HL-60/S4 treated with retinoic acid at 250 ng/mL for 4 days and 3 days (cell line): Measurements from ENCODE around the gene TMEM98.
"Not testable (repeated sequence)": the region's sequence is repeated elsewhere in the genome, so short reads cannot be mapped to it uniquely, and the experiment has no call there.

Experiments used
- in situ Hi-C: fragments of 300-500 bp; cut with MboI; formaldehyde crosslinking; loops from 2 replicates; pipeline ENCODE4 v1.7.0; 2022; ENCODE audit warnings: low sequenced_read_pairs

The TMEM98 gene

GRCh38 chr17:32914181-32914580 lies 13.8 kb upstream of the TMEM98 start:
- in situ Hi-C loops = no loop called here

GRCh38 chr17:32915245-32915644 lies 12.7 kb upstream of the TMEM98 start:
- in situ Hi-C loops = no loop called here

GRCh38 chr17:32916134-32916533 lies 11.8 kb upstream of the TMEM98 start:
- in situ Hi-C loops = no loop called here

- in situ Hi-C loops = no loop called here
These were observed 10.9 kb upstream of the TMEM98 start for GRCh38 chr17:32917081-32917480.

- in situ Hi-C loops = no loop called here
These were observed 10.1 kb upstream of the TMEM98 start for GRCh38 chr17:32917842-32918241.

DNA sequence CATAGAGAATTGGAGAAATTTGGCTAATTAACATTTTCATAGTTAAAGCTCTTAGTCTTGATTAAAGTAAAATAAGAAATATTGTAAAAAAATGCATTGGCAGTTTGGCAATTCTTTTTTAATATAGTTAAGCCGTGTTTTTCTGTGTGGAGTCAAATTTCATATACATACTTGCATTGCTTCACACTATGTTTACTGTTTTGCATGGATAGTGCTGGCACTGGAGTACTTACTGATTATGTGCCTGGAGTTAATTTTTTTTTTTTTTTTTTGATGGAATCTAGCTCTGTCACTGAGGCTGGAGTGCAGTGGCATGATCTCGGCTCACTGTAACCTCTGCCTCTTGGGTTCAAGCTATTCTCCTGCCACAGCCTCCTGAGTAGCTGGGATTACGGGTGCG lies 8.1 kb upstream of the TMEM98 start:
- in situ Hi-C loops = not testable (repeated sequence)

DNA sequence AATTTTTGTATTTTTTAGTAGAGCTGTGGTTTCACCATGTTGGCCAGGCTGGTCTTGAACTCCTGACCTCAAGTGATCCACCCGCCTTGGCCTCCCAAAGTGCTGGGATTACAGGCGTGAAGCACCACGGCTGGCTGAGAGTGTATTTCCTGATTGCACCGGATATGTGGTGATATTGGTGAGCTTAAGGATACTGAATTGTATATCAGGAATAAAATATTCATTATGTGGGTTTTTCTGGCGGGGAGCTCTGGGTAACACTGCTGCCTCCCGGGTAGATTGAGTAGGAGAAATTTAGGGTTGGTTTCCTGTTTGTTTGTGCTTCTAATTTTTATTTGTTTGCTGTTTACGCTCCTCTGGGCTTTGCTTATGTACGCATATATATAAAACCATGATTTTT lies 7.7 kb upstream of the TMEM98 start:
- in situ Hi-C loops = no loop called here

DNA sequence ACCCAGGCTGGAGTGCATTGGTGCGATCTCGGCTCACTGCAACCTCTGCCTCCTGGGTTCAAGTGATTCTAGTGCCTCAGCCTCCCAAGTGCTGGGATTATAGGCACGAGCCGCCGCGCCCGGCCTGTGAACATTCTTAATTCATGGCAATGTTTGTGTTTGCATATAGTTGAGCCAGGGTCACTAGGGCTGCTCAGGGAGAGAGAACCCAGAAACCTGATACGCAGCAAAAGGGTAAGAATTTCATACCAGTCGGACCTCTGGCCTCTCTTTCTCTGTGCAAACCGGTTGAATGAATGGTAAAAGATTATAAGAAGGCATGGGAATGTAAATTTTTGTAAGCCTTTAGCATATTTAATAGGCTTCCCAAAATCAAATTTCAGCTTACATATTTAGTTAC lies 6.9 kb upstream of the TMEM98 start:
- in situ Hi-C loops = no loop called here

GRCh38 chr17:32923905-32924304 lies 4.0 kb upstream of the TMEM98 start:
- in situ Hi-C loops = not testable (repeated sequence)

DNA sequence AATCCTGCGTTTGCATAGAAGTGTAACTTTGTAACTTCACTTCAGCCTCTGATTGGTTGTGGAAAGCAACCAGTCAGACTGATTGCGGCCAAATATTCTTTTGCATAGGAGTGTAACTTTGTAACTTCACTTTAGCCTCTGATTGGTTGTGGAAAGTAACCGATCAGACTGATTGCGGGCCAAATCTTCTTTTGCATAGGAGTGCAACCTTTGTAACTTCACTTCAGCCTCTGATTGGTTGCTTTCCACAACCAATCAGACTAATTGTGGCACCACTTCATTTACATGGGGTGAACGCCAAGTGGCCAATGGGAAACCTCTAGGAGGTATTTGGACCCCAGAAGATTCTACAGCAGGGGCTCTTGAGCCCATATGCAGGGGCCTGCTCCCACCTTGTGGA lies 1.8 kb upstream of the TMEM98 start:
- in situ Hi-C loops = no loop called here

DNA sequence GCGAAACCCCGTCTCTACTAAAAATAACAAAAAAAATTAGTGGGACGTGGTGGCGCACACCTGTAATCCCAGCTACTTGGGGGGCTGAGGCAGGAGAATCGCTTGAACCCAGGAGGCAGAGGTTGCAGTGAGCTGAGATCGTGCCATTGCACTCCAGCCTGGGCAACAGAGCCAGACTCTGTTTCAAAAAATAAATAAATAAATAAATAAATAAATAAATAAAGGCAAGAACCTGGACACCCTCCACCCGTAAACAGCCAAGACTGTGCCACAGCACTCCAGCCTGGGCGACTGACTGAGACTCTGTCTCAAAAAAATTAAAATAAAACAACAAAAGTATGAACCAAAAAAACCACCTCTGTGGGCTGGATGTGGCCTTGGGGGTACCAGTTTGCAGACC lies 1.2 kb upstream of the TMEM98 start:
- in situ Hi-C loops = not testable (repeated sequence)

GRCh38 chr17:32927201-32927723 lies 691 bp upstream of the TMEM98 start:
- in situ Hi-C loops = no loop called here

DNA sequence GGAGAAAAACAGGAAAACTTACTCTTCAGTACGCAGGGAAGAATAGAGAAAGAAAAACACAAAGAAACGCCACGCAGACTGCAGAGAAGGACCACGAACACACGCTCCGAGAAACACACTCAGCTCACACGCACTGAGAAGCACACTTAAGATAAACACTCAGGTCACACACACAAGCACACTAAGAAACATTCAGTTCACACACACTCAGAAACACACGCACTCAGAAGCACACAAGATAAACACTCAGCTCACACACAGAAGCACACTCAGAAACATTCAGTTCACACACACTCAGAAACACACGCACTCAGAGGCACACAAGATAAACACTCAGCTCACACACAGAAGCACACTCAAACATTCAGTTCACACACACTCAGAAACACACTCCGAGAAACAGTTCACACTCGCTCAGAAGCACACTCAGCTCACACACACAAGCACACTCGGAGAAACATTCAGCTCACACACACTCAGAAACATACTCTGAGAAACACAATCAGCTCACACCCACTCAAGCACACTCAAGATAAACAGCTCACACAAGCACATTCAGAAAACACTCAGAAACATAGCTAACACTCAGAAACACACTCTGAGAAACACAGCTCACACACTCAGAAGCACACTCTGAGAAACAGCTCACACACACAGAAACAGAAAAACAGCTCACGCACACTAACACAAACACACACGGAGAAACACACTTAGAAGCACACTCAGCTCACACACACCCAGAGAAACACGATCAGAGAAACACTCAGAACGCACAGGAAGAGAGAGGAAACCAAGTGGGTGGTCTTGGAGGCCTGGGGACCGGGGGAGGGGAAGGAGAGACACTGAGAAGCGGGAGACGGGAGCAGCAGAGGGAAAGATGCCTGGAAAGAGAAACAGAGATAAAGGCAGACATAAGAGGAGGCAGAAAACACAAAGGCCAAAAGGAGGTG lies 908 bp downstream of the TMEM98 start:
- in situ Hi-C loops = no loop called here

GRCh38 chr17:32929588-32929987 lies 1.6 kb downstream of the TMEM98 start:
- in situ Hi-C loops = no loop called here

DNA sequence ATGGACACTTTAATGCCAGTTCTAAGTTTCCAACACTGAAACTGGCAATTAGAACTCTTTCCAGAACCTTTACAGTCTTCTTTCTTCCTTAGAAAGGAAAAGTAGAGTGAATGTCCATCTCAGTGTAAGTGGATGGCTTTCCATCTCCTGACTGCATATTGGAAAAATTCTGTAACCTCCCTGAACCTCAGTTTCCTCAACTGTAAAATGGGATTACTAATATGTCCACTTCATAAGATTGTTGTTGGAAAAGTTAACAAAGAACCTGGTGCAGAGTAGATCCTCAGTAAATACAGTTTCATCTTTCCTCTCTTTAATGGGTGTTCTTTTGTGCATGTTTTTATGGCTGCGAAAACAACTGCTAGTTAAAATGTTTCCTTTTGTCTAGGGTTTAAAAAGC lies 2.6 kb downstream of the TMEM98 start:
- in situ Hi-C loops = no loop called here

DNA sequence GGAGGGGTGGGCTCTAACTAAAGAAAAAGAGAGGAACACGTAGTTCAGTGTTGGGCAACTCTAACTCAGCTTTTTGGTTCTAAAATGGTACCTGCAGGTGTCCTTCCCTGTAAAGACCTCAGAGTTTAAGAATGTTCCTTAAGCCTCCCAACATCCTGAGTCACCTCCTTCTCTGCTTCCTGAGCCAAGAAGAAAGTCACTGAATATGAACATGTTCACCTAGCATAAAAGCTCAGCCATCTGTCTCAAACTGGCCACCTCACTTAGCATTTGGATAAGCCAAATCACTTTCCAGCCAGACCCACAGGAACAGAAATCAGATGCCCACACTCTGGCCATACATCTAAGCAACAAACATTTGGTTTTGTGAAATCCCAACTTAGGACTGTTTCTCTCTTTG lies 3.7 kb downstream of the TMEM98 start:
- in situ Hi-C loops = no loop called here

- in situ Hi-C loops = no loop called here
These were observed 5.9 kb downstream of the TMEM98 start for GRCh38 chr17:32933881-32934280.

DNA sequence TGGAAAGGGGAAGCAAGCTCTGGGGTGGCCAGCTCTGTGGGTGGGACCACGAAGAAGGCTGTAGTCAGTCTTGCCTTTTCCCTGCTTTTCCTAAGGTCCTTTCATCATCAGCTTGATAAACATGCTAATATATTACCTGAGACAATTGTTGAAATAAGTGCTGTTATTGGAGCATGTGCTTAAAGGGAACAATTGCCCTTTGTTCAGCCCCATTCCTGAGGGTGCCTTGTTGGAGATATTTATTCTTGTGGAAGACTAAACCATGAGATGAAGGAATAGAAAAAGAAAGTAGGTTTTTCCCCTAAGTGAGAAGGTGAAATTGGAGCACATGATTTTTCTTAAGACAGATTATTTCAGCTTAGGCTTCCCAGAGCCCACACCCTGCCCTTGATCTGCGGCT lies 7.8 kb downstream of the TMEM98 start:
- in situ Hi-C loops = no loop called here

DNA sequence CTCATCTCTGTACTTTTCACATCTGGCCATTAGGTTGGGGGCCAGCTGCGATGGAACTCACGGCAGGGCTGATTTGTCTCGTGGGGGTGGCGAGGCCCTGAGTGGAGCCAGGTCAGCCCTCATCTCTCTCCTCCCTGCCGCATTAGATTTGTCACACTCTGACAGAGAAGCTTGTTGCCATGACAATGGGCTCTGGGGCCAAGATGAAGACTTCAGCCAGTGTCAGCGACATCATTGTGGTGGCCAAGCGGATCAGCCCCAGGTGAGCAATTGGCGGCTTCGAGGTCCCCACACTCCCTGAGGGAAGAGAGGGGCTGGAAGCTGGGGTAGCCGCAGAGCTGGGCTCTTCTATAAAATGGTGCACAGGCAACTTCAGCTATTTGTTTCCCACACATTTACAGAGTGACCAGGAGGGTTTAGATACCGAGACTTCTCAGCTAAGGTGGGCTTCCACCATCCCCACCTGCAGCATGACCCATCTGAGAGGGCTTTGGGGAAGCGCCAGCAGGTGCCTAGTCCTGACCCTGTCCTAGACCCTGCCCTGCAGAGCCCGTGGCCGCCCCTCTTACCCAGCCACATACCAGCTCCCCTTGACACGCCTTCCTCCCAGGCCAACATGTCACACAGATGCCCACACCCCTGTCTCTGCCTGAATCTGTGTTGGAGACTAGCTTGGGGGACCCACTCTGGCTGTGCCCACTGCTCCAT lies 8.4 kb downstream of the TMEM98 start:
- in situ Hi-C loops = no loop called here

GRCh38 chr17:32936894-32937500 lies 9.0 kb downstream of the TMEM98 start:
- in situ Hi-C loops = no loop called here

GRCh38 chr17:32940706-32941390 lies 12.9 kb downstream of the TMEM98 start:
- in situ Hi-C loops = no loop called here
